ENCODE results near the gene GMDS. TPM values are rescaled to one million over a fixed set of nuclear protein-coding genes. Genes with fewer than 3 reads are reported as not detected.

GMDS gene
- total and polyA plus RNA-seq, 9 donors: 6.6 to 20.6 (median 11.0) TPM

GRCh38 chr6:1780251-1780867 lies 465.0 kb downstream of the GMDS start:
- WGBS, 3 donors: 91 to 98% (median 92%) methylated on average over 13 of the region's 13 CpGs
- Histone ChIP-seq H3K27me3 (no peaks in the 10 kb centered on the region), H3K4me1 (ENCODE audit: insufficient read depth) (peaks cover 3% of the 10 kb centered on the region), H3K4me3 (no peak overlapping the region), H3K27ac (no peak overlapping the region), H3K9me3 (no peaks in the 10 kb centered on the region), H3K36me3 (no peaks in the 10 kb centered on the region)
- TF ChIP-seq POLR2A (IDR thresholded peaks at IDR 0.05): no peak
- TF ChIP-seq CTCF (IDR thresholded peaks at IDR 0.05): no peak
- TF ChIP-seq EP300 (IDR thresholded peaks at IDR 0.05): no peak
- DNase-seq: no peak
- intact Hi-C loops (cut with DNase I): no loop called here

GRCh38 chr6:1778686-1779235 lies 466.6 kb downstream of the GMDS start:
- intact Hi-C loops (cut with DNase I): no loop called here
- no peak overlapping the region for H3K27ac ChIP-seq
- 70 to 76% (median 72%) methylated on average over 10 of the region's 10 CpGs for WGBS, 3 donors

GRCh38 chr6:1777921-1778685 lies 467.3 kb downstream of the GMDS start:
- no peak for TF ChIP-seq EP300 (IDR thresholded peaks at IDR 0.05)
- TF ChIP-seq CTCF (IDR thresholded peaks at IDR 0.05): no peak
- no peak for TF ChIP-seq POLR2A (IDR thresholded peaks at IDR 0.05)
- Histone ChIP-seq H3K27ac (no peak overlapping the region), H3K4me1 (ENCODE audit: insufficient read depth) (peaks cover 3% of the 10 kb centered on the region), H3K36me3 (no peaks in the 10 kb centered on the region), H3K9me3 (no peaks in the 10 kb centered on the region), H3K4me3 (no peak overlapping the region), H3K27me3 (no peaks in the 10 kb centered on the region)
- intact Hi-C loops (cut with DNase I): no loop called here
- WGBS, 3 donors: 62 to 79% (median 75%) methylated on average over 9 of the region's 9 CpGs
- no peak for DNase-seq

More at GRCh38 chr6:1778686-1779235, 466.6 kb downstream of the GMDS start:
- TF ChIP-seq EP300 (IDR thresholded peaks at IDR 0.05) (no peak), POLR2A (IDR thresholded peaks at IDR 0.05) (no peak), CTCF (IDR thresholded peaks at IDR 0.05) (no peak)
- H3K4me3 ChIP-seq: no peak overlapping the region
- H3K27me3 ChIP-seq: no peaks in the 10 kb centered on the region
- H3K4me1 ChIP-seq (ENCODE audit: insufficient read depth): peaks cover 3% of the 10 kb centered on the region
- DNase-seq: no peak
- H3K9me3 ChIP-seq: no peaks in the 10 kb centered on the region
- H3K36me3 ChIP-seq: no peaks in the 10 kb centered on the region

- no peak for TF ChIP-seq POLR2A (IDR thresholded peaks at IDR 0.05)
- TF ChIP-seq CTCF (IDR thresholded peaks at IDR 0.05): no peak
- Histone ChIP-seq H3K27me3 (no peaks in the 10 kb centered on the region), H3K9me3 (no peaks in the 10 kb centered on the region), H3K4me1 (ENCODE audit: insufficient read depth) (peaks cover 3% of the 10 kb centered on the region), H3K27ac (no peak overlapping the region), H3K4me3 (no peak overlapping the region), H3K36me3 (no peaks in the 10 kb centered on the region)
- 57 to 71% (median 69%) methylated on average over 2 of the region's 2 CpGs for WGBS, 3 donors
- intact Hi-C loops (cut with DNase I): no loop called here
- no peak for DNase-seq
These were observed 470.0 kb downstream of the GMDS start for GRCh38 chr6:1775441-1775840.

Data from ovary (tissue), 9 donors.